Embryonic facial prominence (tissue), 1 donor: Measurements from ENCODE around the gene IL36G.

Experiments
- DNase-seq: peaks from one replicate; pipeline ENCODE4 v3.0.0-alpha.2; 2016; ENCODE audit errors: extremely low spot score

IL36G gene

GRCh38 chr2:112972423-112973086 is 5.3 kb upstream of the IL36G start:
- no peak for DNase-seq

- no peak for DNase-seq
Observed at GRCh38 chr2:112973156-112973555, 4.7 kb upstream of the IL36G start.

- no peak for DNase-seq
Observed at GRCh38 chr2:112979731-112980130, 1.9 kb downstream of the IL36G start.

- no peak for DNase-seq
Observed at GRCh38 chr2:112980537-112980936, 2.7 kb downstream of the IL36G start.

- no peak for DNase-seq
Observed at GRCh38 chr2:112985090-112985489, 7.3 kb downstream of the IL36G start.

GRCh38 chr2:112989611-112990010 is 11.8 kb downstream of the IL36G start:
- no peak for DNase-seq

- no peak for DNase-seq
Observed at GRCh38 chr2:112993831-112994230, 16.0 kb downstream of the IL36G start.

- no peak for DNase-seq
Observed at GRCh38 chr2:112994648-112995047, 16.8 kb downstream of the IL36G start.

GRCh38 chr2:112995346-112995920 is 17.6 kb downstream of the IL36G start:
- no peak for DNase-seq

- DNase-seq = no peak
Observed at GRCh38 chr2:112996635-112997034, 18.8 kb downstream of the IL36G start.

GRCh38 chr2:112997151-112997550 is 19.3 kb downstream of the IL36G start:
- DNase-seq = no peak

- no peak for DNase-seq
Observed at GRCh38 chr2:113000436-113000835, 22.6 kb downstream of the IL36G start.

GRCh38 chr2:113002677-113003076 is 24.9 kb downstream of the IL36G start:
- no peak for DNase-seq

GRCh38 chr2:113005030-113005509 is 27.3 kb downstream of the IL36G start, which contains the start of gene IL36A:
TSS of gene IL36A (plus strand) at chr2:113005459. CDS start at chr2:113005872, 413 bp downstream.
- DNase-seq = no peak

GRCh38 chr2:113007250-113007649 is 29.4 kb downstream of the IL36G start:
- DNase-seq = no peak

- DNase-seq = no peak
Observed at GRCh38 chr2:113009622-113010021, 31.8 kb downstream of the IL36G start.

- DNase-seq = no peak
Observed at GRCh38 chr2:113010088-113010487, 32.3 kb downstream of the IL36G start.

- DNase-seq = no peak
Observed at GRCh38 chr2:113011108-113011507, 33.3 kb downstream of the IL36G start.

- no peak for DNase-seq
Observed at GRCh38 chr2:113012436-113013335, 34.9 kb downstream of the IL36G start.

GRCh38 chr2:113013336-113013661 is 35.5 kb downstream of the IL36G start:
- no peak for DNase-seq

- no peak for DNase-seq
Observed at GRCh38 chr2:113014067-113014466, 36.3 kb downstream of the IL36G start.

- no peak for DNase-seq
Observed at GRCh38 chr2:113015042-113015441, 37.2 kb downstream of the IL36G start.

- DNase-seq = no peak
Observed at GRCh38 chr2:113015655-113016054, 37.8 kb downstream of the IL36G start.
